Tibial nerve (tissue), 4 donors: Measurements from ENCODE around the gene HOXA5. TPM values are rescaled to one million over a fixed set of nuclear protein-coding genes. Genes with fewer than 3 reads are reported as not detected.

Source experiments
- DNase-seq, 2 donors: peaks; one replicate each; pipeline ENCODE4 v3.0.0-alpha.2; 2019; ENCODE audit warnings: low spot score in 2 of 2
- H3K27ac ChIP-seq, 4 donors: fragments of 200-600 bp; sonication (generic) in 3 of 4; one replicate each; pipeline ENCODE4 v1.5.1; 2017 to 2019; ENCODE audit warnings: mild to moderate bottlenecking in 1 of 4
- H3K27me3 ChIP-seq, 2 donors: fragments of 200-600 bp; sonication (generic) in 1 of 2; one replicate each; pipeline versions ENCODE4 v1.5.1 to v1.6.0; 2017 to 2019
- H3K36me3 ChIP-seq, 3 donors: fragments of 200-600 bp; sonication (generic); one replicate each; pipeline ENCODE4 v1.5.1; 2018 to 2019
- H3K4me1 ChIP-seq, 4 donors: fragments of 200-600 bp; sonication (generic) in 3 of 4; one replicate each; pipeline ENCODE4 v1.5.1; 2017 to 2019
- H3K4me3 ChIP-seq, 4 donors: fragments of 200-600 bp; sonication (generic) in 3 of 4; one replicate each; pipeline ENCODE4 v1.5.1; 2017 to 2019; ENCODE audit warnings: mild to moderate bottlenecking in 1 of 4, moderate library complexity in 1 of 4
- H3K9me3 ChIP-seq, 4 donors: fragments of 200-600 bp; sonication (generic) in 3 of 4; one replicate each; pipeline ENCODE4 v1.5.1; 2017 to 2019
- EP300 ChIP-seq, 2 donors: sonication (generic); formaldehyde crosslinking; IDR thresholded peaks; one replicate each; pipeline ENCODE4 v1.6.1; 2017; ENCODE audit warnings: antibody characterized with exemption in 2 of 2, mild to moderate bottlenecking in 1 of 2
- POLR2A ChIP-seq, 2 donors: fragments of 450-650 bp; IDR thresholded peaks; one replicate each; pipeline ENCODE4 v1.6.1; 2017; ENCODE audit warnings: antibody characterized with exemption in 2 of 2, mild to moderate bottlenecking in 2 of 2, moderate library complexity in 2 of 2
- WGBS, 2 donors: methylation state at CpG; one replicate each; pipeline ENCODE4 v1.1.5; 2018; 5-methylcytosine and 5-hydroxymethylcytosine counted together
- total RNA-seq, 4 donors: library from RNA; depleted of rRNA; stranded (reverse); fragments of >200 nt; gene quantifications; one replicate each; pipeline ENCODE4 v1.1.0, GENCODE V29; 2016
- TF ChIP-seq, protein P1 (sequence below), 5 experiments: fragments of 200-600 bp in 3 of 5; fragments of 450-650 bp in 2 of 5; sonication (generic) in 3 of 5; IDR thresholded peaks; one replicate each; pipeline ENCODE4 v1.5.1; 2016 to 2019; ENCODE audit warnings: antibody characterized with exemption in 5 of 5, mild to moderate bottlenecking in 3 of 5, moderate library complexity in 2 of 5

Gene HOXA5
- total RNA-seq, 4 donors from 2014 or later: 12.0 to 25.9 (median 16.6) TPM

DNA sequence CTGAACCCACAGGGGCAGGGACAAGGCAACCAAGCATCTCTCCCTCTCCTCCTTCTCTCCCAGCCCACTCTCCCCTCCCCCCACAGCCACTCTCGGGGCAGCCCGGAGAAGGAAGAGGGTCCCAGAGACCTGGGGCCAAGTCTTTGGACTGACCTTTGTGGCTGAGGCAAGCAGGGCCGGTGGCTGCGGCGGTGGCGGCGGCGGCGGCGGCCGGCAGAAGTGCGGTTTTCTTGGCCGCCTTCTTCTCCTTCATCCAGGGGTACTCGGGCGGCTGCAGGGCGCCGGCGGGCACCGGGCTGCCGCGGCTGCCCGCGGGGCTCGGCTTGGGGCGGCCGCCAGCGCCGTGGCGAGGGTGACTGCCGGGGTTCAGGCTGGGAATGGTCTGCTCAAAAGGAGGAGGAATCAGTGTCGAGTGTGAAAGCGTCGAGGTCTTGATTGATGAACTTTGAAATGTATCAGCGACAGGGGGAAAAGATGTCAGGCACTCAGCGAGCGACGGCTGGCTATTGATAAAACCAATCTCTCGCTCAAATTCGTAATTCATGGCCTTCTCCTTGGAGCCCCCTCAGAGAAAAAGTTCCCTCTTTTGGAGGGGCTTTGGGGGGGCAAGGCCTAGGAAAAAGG lies 41.4 kb downstream of the HOXA5 start:
- Histone ChIP-seq H3K27me3 (peaks cover 0 to 87% of the 10 kb centered on the region in 2 donors), H3K9me3 (no peaks in the 10 kb centered on the region), H3K36me3 (no peaks in the 10 kb centered on the region), H3K4me3 (peak overlapping the region in 3 of 4 donors; percentile 1 to 28 (median 22)), H3K27ac (peak overlapping the region in 3 of 4 donors; percentile 28 to 71 (median 67)), H3K4me1 (peaks cover 0 to 65% (median 9%) of the 10 kb centered on the region in 4 donors)
- no peak for DNase-seq
- WGBS, 2 donors: 19 to 33% methylated on average over 39 of the region's 39 CpGs
- TF ChIP-seq POLR2A (IDR thresholded peaks at IDR 0.05) (no peak), EP300 (IDR thresholded peaks at IDR 0.05) (no peak)
- TF ChIP-seq, protein P1, sequence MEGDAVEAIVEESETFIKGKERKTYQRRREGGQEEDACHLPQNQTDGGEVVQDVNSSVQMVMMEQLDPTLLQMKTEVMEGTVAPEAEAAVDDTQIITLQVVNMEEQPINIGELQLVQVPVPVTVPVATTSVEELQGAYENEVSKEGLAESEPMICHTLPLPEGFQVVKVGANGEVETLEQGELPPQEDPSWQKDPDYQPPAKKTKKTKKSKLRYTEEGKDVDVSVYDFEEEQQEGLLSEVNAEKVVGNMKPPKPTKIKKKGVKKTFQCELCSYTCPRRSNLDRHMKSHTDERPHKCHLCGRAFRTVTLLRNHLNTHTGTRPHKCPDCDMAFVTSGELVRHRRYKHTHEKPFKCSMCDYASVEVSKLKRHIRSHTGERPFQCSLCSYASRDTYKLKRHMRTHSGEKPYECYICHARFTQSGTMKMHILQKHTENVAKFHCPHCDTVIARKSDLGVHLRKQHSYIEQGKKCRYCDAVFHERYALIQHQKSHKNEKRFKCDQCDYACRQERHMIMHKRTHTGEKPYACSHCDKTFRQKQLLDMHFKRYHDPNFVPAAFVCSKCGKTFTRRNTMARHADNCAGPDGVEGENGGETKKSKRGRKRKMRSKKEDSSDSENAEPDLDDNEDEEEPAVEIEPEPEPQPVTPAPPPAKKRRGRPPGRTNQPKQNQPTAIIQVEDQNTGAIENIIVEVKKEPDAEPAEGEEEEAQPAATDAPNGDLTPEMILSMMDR (IDR thresholded peaks at IDR 0.05): no peak

DNA sequence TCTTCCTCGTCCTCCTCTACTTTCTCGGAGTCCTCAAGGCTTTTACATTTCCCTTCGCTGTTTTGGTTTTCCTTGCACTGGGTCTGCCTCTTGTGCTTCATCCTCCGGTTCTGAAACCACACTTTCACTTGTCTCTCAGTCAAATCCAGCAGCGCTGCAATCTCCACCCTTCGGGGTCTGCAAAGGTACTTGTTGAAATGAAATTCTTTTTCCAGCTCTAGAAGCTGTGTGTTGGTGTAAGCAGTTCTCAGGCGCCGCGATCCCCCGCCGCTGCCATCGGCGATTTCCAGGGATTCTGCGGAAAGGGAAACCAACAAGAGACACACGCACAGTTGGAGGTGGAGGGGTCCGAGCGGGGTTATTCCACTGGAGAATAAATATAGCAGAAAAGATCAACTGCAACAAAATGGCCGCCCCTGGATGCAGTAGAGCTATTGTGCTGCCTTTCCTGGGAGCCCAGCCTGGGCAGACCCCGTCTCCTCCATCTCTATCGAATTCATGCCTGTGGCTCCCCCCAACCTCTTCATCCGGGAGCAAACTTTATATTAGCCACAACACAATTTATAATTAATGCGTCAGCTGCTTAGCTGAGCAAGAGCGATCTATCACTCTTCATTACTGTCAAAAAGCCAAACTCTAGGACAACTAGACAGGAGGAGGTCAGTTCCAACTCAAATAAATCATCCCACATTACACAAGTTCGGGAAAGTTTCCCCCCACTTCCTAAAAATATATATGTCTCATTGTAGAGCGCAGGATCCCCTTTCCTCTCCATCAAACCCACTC lies 42.1 kb downstream of the HOXA5 start:
- Histone ChIP-seq H3K4me1 (peaks cover 0 to 69% (median 9%) of the 10 kb centered on the region in 4 donors), H3K4me3 (peak overlapping the region; percentile 4 to 28 (median 15)), H3K27me3 (peaks cover 0 to 89% of the 10 kb centered on the region in 2 donors), H3K27ac (peak overlapping the region in 3 of 4 donors; percentile 46 to 71 (median 67)), H3K36me3 (no peaks in the 10 kb centered on the region), H3K9me3 (no peaks in the 10 kb centered on the region)
- no peak for DNase-seq
- WGBS, 2 donors: 42 to 46% methylated on average over 25 of the region's 25 CpGs
- TF ChIP-seq, protein P1 (IDR thresholded peaks at IDR 0.05): no peak
- TF ChIP-seq EP300 (IDR thresholded peaks at IDR 0.05): no peak
- TF ChIP-seq POLR2A (IDR thresholded peaks at IDR 0.05): no peak

DNA sequence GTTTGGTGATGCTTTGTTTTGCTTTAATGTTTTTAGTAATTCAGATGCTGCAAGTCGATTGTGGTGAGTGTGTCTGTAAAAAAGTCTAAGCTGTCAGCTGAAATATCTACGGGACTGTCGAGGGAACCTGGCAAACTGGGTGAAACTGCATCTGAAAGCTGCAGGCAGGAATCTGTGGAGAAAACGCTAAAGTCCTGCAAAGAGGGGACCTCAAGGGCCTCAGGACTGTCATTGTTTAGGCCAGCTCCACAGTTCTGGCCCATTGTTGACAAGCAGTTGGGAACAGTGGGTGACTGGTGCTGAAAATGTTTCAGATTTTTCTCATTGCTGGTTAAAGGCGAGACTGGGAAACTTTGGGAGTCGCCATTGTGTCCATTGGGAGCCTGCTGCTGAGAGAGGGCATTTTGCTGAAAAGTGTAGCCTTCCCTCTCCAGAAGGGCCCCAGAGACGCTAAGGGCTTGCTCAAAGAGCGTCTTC lies 42.7 kb downstream of the HOXA5 start:
- H3K27me3 ChIP-seq: peaks cover 0 to 91% of the 10 kb centered on the region in 2 donors
- peak overlapping the region in 2 of 4 donors; percentile 4 to 28 for H3K4me3 ChIP-seq
- peak overlapping the region in 3 of 4 donors; percentile 46 to 71 (median 67) for H3K27ac ChIP-seq
- no peak for DNase-seq
- H3K36me3 ChIP-seq: no peaks in the 10 kb centered on the region
- WGBS, 2 donors: 62 to 67% methylated on average over 8 of the region's 8 CpGs
- TF ChIP-seq POLR2A (IDR thresholded peaks at IDR 0.05) (no peak), EP300 (IDR thresholded peaks at IDR 0.05) (no peak)
- TF ChIP-seq, protein P1 (IDR thresholded peaks at IDR 0.05): no peak
- H3K9me3 ChIP-seq: no peaks in the 10 kb centered on the region
- H3K4me1 ChIP-seq: peaks cover 0 to 69% (median 9%) of the 10 kb centered on the region in 4 donors

DNA sequence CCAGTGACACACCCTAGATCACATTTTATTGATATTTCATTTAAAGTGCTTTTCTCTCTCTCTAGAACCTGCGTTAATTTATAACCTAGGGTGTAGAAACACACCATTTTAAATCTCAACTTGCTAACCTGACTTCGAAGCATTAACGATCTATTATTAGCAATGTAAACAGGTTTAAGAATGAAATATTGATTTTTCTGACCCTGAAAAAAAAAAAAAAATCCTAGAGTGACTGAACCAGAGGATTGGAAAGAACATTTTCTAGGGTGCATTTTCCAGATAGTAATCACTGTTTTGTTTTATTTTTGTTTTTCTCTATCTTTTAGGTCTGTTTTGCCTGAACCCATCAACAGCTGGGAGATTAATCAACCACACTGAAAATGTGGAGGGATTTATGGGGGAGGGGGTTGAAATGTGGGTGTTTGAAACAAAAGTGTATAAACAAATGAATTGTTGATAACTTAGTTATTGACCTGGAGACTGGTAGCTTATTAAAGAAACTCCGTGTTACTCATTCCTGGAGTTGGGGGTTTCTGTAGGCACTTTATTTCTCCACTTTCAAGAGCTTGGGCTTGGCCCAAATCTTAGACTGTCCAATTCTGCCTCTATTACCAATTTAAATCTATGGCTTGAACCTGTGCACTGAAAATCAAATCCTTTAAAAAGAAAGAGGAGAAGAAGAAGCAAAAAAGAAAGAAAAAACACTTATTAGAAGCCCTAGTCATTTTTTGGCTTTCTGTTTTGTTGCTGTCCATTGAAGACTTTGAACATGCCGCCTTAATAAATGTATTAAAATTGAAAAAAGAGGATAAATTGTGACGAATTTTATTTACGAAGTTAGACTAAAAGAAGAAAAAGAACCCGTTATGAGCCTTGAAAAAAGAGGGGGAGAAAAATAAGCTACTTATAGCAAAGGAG lies 43.8 kb downstream of the HOXA5 start:
- WGBS, 2 donors: 87 to 90% methylated on average over 8 of the region's 8 CpGs
- DNase-seq: no peak
- TF ChIP-seq EP300 (IDR thresholded peaks at IDR 0.05): no peak
- TF ChIP-seq, protein P1 (IDR thresholded peaks at IDR 0.05): no peak
- TF ChIP-seq POLR2A (IDR thresholded peaks at IDR 0.05): no peak
- no peaks in the 10 kb centered on the region for H3K36me3 ChIP-seq
- H3K4me1 ChIP-seq: peaks cover 0 to 75% (median 9%) of the 10 kb centered on the region in 4 donors
- no peak overlapping the region for H3K4me3 ChIP-seq
- H3K9me3 ChIP-seq: no peaks in the 10 kb centered on the region
- H3K27ac ChIP-seq: peak overlapping the region in 2 of 4 donors; percentile 79 to 87
- peaks cover 0 to 90% of the 10 kb centered on the region in 2 donors for H3K27me3 ChIP-seq
